ENCODE data around the gene PYY.
"Not testable (repeated sequence)": the region's sequence is repeated elsewhere in the genome, so short reads cannot be mapped to it uniquely, and the experiment has no call there.

The PYY gene

DNA sequence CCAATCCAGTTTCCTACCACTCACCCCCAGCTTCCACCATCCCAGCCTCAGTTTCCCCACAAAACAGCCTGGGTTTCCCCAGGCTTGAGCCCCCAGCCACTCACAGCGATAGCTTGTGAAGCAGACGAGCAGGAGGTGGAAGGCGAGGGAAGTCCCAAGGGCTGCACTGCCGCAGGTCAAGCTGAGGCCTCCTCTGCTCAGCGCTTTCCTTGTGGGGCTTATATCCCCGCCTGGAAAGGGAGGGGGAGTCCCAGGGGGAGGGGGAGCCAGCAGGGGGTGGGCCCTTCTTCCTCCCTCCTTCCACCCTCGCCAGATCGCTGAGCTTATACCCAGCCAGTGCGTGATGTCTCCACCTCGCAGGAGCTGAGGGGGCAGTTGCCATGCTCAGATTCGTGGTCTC lies at the start of gene PYY:
TSS of gene PYY (minus strand) at position 195 of the 400 bp plus-strand sequence. CDS start 457 bp downstream, outside the sequence.
- no peak for DNase-seq

DNA sequence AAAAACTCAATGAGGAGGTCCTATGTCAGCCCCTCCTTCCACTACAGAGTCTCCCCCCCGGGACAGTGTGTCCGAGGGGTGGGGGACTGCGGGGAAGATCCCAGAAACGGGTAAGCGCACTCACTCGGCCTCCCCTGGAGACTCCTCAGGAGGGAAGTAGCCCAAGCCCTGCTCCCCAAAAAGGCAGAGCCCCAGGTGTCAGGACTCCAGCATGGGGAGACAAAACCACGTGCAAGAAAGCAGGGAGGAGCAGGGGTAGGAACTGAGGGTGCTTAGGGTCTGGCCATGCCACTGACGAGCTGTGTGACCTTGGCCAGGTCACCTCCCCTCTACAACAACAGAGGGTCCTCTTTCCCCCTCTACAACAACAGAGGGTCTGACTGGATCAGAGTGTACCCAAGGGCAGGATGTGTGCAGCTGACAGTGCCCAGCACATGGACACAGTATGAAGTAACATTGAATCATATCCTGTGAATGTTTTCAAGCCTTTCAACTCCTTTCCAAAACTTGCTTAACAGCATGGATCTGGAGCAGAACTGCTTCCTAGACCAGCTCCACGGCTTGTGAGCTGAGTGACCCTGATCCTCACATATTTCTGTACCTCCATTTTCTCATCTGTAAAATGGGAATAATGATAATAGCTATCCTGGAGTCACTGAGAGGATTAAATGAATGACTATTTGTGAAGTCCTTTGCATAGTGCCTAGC lies 48.6 kb upstream of the PYY start:
- DNase-seq = no peak

- DNase-seq = no peak
Observed at GRCh38 chr17:44001461-44001920, 47.8 kb upstream of the PYY start.

GRCh38 chr17:44000871-44001460 lies 47.2 kb upstream of the PYY start:
- no peak for DNase-seq

GRCh38 chr17:44000141-44000860 lies 46.6 kb upstream of the PYY start:
- no peak for DNase-seq

DNA sequence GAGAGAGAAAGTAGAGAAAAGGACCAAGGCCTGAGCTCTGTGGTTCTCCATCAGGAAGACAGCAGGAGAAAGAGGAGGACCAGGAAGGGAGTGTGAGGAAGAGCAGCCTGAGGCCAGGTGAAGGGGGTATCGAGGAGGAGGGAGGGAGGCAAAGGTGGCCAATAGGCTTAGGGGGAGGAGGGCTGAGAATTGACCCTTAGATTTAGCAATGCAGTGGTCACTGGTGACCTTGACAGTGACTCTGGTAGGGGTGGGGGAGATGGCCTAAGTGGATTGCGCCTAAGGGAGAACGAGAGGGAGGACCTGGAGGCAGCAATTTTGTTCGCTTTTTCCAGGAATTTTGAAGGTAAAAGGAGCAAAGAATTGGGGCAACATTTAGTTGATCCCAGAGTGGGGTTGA lies 45.3 kb upstream of the PYY start:
- DNase-seq = no peak

DNA sequence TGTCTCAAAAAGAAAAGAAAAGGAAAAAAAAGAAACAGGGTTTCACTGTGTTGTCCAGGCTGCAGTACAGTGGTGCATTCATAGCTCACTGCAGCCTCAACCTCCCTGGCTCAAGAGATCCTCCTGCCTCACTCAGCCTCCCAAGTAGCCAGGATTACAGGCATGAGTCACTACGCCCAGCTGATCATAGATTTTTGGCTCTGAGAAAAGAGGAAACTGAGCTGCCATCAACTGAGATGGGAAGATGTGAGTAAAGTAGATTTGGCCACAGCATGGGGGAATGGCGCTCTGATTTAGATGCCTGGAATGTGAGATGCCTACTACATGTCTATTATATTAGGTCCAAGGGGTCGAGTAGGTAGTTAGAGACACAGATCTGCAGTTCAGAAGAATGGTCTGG lies 44.8 kb upstream of the PYY start:
- DNase-seq = no peak

- DNase-seq = not testable (repeated sequence)
Observed at GRCh38 chr17:43997180-43997579, 43.4 kb upstream of the PYY start.

- DNase-seq = no peak
Observed at GRCh38 chr17:43995150-43995471, 41.4 kb upstream of the PYY start.

GRCh38 chr17:43994272-43995149 lies 40.8 kb upstream of the PYY start:
- peak; percentile 54 for DNase-seq

GRCh38 chr17:43992641-43993040 lies 38.9 kb upstream of the PYY start:
- DNase-seq = no peak

DNA sequence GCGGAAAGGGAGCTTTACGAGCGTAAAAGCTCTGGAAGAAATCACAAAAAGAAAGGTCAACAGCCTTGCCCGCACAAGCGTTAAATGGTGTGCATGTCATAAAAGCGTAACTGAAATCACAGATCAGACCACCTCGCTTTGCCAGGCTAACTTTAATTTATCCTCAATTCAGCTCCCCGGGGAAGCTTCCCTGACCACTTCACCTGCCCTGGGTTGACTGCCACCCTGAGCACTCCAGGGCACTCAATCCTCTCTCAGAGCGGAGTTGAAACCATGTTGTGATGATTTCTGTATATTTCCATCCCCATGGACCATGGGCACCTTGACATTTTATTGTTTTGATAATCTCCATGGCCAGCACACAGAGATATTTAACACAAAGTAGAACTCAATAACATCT lies 34.6 kb upstream of the PYY start:
- DNase-seq = no peak

- no peak for DNase-seq
Observed at GRCh38 chr17:43987131-43988021, 33.6 kb upstream of the PYY start.

- no peak for DNase-seq
Observed at GRCh38 chr17:43986225-43986981, 32.7 kb upstream of the PYY start.

DNA sequence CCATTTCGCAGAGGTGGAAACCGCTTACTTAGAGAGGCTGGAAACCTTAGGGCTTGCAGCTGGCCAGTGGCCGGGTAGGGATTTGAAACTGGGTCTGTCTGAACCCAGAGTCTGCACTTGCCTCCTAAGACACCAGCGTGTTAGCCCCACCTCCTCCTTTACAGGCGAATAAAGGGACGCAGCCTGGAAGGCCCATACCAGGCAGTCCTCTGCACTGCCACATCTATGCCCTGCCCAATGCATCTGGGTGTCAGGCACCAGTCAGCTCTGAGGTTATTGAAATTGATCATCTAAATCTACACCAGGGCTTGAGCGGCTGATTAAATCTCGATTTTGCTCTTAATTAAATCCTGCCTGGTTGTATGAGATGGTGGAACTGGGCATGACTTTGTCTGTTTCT lies 30.8 kb upstream of the PYY start:
- DNase-seq = no peak

- DNase-seq = no peak
Observed at GRCh38 chr17:43983515-43984411, 30.0 kb upstream of the PYY start.

DNA sequence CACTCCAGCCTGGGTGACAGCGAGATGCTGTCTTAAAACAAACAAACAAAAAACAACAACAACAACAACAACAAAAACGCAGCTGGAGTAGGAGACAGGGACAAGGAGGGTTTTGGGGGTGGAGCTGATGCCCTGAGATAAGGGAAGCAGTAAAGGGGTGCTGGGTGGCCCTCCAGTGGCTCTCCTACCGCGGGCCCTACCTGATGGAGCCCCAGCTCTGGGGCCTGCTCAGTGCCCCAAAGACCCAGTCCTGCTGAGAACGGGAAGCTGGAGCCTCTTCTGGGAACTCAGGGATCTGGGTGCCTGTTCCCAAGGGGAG lies 29.4 kb upstream of the PYY start:
- no peak for DNase-seq

GRCh38 chr17:43982171-43982570 lies 28.4 kb upstream of the PYY start:
- DNase-seq = no peak

DNA sequence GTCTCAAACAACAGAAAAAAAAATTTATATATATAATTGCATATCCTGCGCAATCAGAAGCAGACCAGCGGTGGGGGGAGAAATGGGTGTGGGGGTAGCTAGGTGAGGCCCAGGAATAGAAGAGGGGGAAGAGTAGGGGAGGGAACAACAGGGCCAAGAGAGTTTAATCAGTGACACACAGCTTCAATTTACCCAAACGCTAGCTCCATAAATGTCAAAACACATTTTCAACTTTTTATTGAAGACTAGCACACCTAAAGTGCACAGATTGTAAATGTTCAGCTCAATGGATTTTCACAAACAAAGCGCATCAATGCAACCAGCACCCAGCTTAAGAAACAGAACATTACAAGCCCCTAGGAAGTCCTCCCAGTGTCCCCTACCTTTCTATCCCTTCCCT lies 25.9 kb upstream of the PYY start:
- DNase-seq = no peak

GRCh38 chr17:43979011-43979410 lies 25.3 kb upstream of the PYY start:
- DNase-seq = no peak

GRCh38 chr17:43978078-43978477 lies 24.3 kb upstream of the PYY start:
- DNase-seq = no peak

Data from stimulated activated naive CD4-positive, alpha-beta T cell treated with Interleukin-2 at 50 U/mL for 16 hours (primary cell).